ENCODE measurements around the gene CTCFL. TPM values are rescaled to one million over a fixed set of nuclear protein-coding genes. Genes with fewer than 3 reads are reported as not detected.

The CTCFL gene
- total and polyA plus RNA-seq, 2 of the 13 experiments (the other 11 are each of a cell fraction or from before 2014, with no cell fraction given) = 0.04 TPM; not detected in 1

- TF ChIP-seq RERE (CRISPR knock-in tag; IDR thresholded peaks at IDR 0.05; ENCODE audit: low read depth) = peak; percentile 74; the same call in 1 of the 2 replicates
- TF ChIP-seq ZNF264 (CRISPR knock-in tag; IDR thresholded peaks at IDR 0.05) = peak; percentile 88
- peak; percentile 86 for TF ChIP-seq ZFX (CRISPR knock-in tag; IDR thresholded peaks at IDR 0.05; ENCODE audit: low read depth)
- TF ChIP-seq ZNF362 (CRISPR knock-in tag; IDR thresholded peaks at IDR 0.05; ENCODE audit: borderline replicate concordance) = peak; percentile 76; the same call in 1 of the 2 replicates
- TF ChIP-seq, protein P1, sequence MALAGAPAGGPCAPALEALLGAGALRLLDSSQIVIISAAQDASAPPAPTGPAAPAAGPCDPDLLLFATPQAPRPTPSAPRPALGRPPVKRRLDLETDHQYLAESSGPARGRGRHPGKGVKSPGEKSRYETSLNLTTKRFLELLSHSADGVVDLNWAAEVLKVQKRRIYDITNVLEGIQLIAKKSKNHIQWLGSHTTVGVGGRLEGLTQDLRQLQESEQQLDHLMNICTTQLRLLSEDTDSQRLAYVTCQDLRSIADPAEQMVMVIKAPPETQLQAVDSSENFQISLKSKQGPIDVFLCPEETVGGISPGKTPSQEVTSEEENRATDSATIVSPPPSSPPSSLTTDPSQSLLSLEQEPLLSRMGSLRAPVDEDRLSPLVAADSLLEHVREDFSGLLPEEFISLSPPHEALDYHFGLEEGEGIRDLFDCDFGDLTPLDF (CRISPR knock-in tag; IDR thresholded peaks at IDR 0.05) = no peak
- TF ChIP-seq AKAP8 (CRISPR knock-in tag; IDR thresholded peaks at IDR 0.05) = peak; percentile 73
- no peak for TF ChIP-seq MAFG (CRISPR knock-in tag; IDR thresholded peaks at IDR 0.05)
- TF ChIP-seq ZNF567 (CRISPR knock-in tag; IDR thresholded peaks at IDR 0.05; ENCODE audit: borderline replicate concordance) = no peak
- peak; percentile 95; the same call in 1 of the 2 replicates for TF ChIP-seq DPF2 (CRISPR knock-in tag; IDR thresholded peaks at IDR 0.05; ENCODE audit: borderline replicate concordance, low read depth)
- no peak for TF ChIP-seq IRX3 (CRISPR knock-in tag; IDR thresholded peaks at IDR 0.05; ENCODE audit: borderline replicate concordance, low read depth)
- TF ChIP-seq ZFP90 (CRISPR knock-in tag; IDR thresholded peaks at IDR 0.05; ENCODE audit: borderline replicate concordance) = no peak; the same call in 1 of the 2 replicates
- no peak for TF ChIP-seq SRSF1 (optimal IDR thresholded peaks at IDR 0.05; ENCODE audit: low read depth, low read length)
- TF ChIP-seq KAT8 (CRISPR knock-in tag; IDR thresholded peaks at IDR 0.05) = peak; percentile 82
- TF ChIP-seq NR2F6 (IDR thresholded peaks at IDR 0.05) = peak; percentile 100
- TF ChIP-seq NR2F6 (CRISPR knock-in tag; IDR thresholded peaks at IDR 0.05) = peak; percentile 100
- TF ChIP-seq ZNF432 (CRISPR knock-in tag; IDR thresholded peaks at IDR 0.05; ENCODE audit: borderline replicate concordance) = no peak; the same call in none of the 2 replicates
Measured at GRCh38 chr20:57560554-57561355, 35.8 kb upstream of the CTCFL start, which contains the start of gene PCK1 (continued).
